BLaER1 treated with 17β-estradiol and CSF1 and Interleukin-3, amounts not matched to agents 10 nM and 100 nM (cell line): ENCODE results near the gene ZNRF3.
A peak's percentile ranks its signal among the peaks of the same experiment; 100 is the strongest.
"Not testable (repeated sequence)": the region's sequence is repeated elsewhere in the genome, so short reads cannot be mapped to it uniquely, and the experiment has no call there.

Source experiments
- H3K27ac ChIP-seq, 11 experiments: shearing (Covaris generic); formaldehyde crosslinking; 2 replicates each; pipeline ENCODE4 v1.8.1; 2022
- H3K27me3 ChIP-seq, 11 experiments: shearing (Covaris generic); formaldehyde crosslinking; 2 replicates each; pipeline ENCODE4 v1.8.1; 2022
- H3K36me3 ChIP-seq, 11 experiments: shearing (Covaris generic); formaldehyde crosslinking; 2 replicates each; pipeline ENCODE4 v1.8.1; 2022
- H3K4me1 ChIP-seq, 10 experiments: shearing (Covaris generic); formaldehyde crosslinking; 2 replicates each; pipeline ENCODE4 v1.8.1; 2022
- H3K4me2 ChIP-seq, 11 experiments: shearing (Covaris generic); formaldehyde crosslinking; 2 replicates each; pipeline ENCODE4 v1.8.1; 2022
- H3K4me3 ChIP-seq, 10 experiments: shearing (Covaris generic); formaldehyde crosslinking; 2 replicates each; pipeline ENCODE4 v1.8.1; 2022
- H3K9ac ChIP-seq, 11 experiments: shearing (Covaris generic); formaldehyde crosslinking; 2 replicates each; pipeline ENCODE4 v1.8.1; 2022
- H3K9me3 ChIP-seq, 11 experiments: shearing (Covaris generic); formaldehyde crosslinking; replicated peaks in 1 of 11; 2 replicates each; pipeline ENCODE4 v1.8.1; 2022
- H4K20me1 ChIP-seq, 11 experiments: shearing (Covaris generic); formaldehyde crosslinking; 2 replicates each; pipeline ENCODE4 v1.8.1; 2022
- Cebpa-rat ChIP-seq, 11 experiments: shearing (Covaris generic); IDR thresholded peaks; 2 replicates each; pipeline ENCODE4 v1.8.1; 2022

ZNRF3 gene

DNA sequence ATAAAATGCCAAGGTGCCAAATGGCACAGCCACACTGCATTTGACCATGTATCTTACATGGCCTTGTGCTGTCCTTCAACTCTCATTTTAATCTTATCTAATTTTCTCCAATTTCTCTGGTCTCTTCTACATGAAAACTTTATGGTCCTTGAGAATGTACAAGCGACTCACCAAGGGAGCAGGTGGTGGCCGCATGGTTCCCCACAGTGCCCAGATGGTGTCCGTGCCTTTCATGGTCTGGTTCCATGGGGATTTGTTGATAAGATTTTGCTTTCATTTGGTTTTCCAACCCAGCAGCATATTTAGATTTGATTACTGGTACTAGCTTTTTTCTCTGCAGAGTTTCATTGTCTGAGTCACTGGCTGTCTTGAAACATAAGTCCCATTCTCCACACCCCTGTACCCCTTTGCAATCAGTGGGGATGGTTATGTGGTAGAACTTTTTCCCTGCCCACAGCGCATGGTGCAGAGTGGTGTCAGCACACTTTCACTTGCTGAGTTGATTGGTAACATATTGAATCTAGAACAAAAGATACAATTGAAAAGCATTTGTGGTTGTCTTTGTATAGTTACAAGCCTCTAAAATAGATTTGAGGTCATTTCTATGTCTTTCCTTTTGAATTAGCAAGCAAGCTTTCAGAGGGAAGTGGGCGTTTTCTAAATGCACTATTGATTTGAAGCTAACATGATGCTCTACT lies 24.1 kb downstream of the ZNRF3 start:
- TF ChIP-seq Cebpa-rat (IDR thresholded peaks at IDR 0.05), result no peak
- Histone ChIP-seq H3K4me3 (no peak overlapping the region), H3K27me3 (no peaks in the 10 kb centered on the region), H3K4me1 (peaks cover 4 to 28% (median 18%) of the 10 kb centered on the region in 10 experiments; a peak in 18 of 20 replicates), H3K36me3 (no peaks in the 10 kb centered on the region), H4K20me1 (peaks cover 0 to 100% (median 46%) of the 10 kb centered on the region in 11 experiments; a peak in 13 of 22 replicates), H3K9ac (no peak overlapping the region), H3K4me2 (peak overlapping the region in 10 of 11 experiments; percentile 7 to 69 (median 52); a peak in 18 of 22 replicates), H3K9me3 (no peaks in the 10 kb centered on the region), H3K27ac (no peak overlapping the region)

DNA sequence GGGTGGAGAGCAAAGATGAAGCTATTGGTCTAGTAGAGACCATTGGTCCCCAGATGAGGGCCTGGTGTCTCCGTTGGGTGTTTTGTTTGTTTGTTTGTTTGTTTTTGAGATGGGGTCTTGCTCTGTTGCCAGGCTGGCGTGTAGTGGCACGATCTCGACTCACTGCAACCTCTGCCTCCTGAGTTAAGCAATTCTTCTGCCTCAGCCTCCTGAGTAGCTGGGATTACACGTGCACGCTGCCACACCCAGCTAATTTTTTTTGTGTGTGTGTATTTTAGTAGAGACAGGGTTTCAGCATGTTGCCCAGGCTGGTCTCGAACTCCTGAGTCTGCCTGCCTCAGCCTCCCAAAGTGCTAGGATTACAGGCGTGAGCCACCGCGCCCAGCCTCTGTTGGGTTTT lies 25.4 kb downstream of the ZNRF3 start:
- not testable (repeated sequence) for H3K27me3 ChIP-seq, H3K4me3 ChIP-seq, H3K9me3 ChIP-seq, H3K36me3 ChIP-seq, H3K9ac ChIP-seq, H3K27ac ChIP-seq
- Histone ChIP-seq H3K4me1 (peaks cover 4 to 28% (median 18%) of the 10 kb centered on the region in 10 experiments; a peak in 18 of 20 replicates), H3K4me2 (peak overlapping the region in 4 of 11 experiments; percentile 28 to 66 (median 62); a peak in 3 of 22 replicates), H4K20me1 (peaks cover 0 to 97% (median 46%) of the 10 kb centered on the region in 11 experiments; a peak in 13 of 22 replicates)

DNA sequence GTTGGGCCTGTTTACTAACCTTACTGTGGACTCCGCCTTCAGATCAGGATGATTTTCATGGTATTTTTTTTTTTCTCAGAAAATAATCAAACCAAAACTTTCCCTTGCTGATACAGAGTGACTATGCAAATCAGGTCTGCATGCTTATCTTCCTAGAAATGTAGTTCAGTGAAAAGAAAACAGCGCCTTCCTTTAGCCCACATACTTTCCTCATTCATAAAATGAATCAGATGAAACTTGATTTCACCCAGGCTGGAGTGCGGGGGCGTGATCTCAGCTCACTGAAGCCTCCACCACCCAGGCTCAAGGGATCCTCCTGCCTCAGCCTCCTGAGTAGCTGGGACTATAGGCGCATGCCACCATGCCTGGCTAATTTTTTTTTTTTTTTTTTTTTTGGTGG lies 26.0 kb downstream of the ZNRF3 start:
- no peaks in the 10 kb centered on the region for H3K27me3 ChIP-seq
- no peak overlapping the region for H3K4me3 ChIP-seq
- H4K20me1 ChIP-seq, result peaks cover 0 to 97% (median 46%) of the 10 kb centered on the region in 11 experiments; a peak in 13 of 22 replicates
- H3K9me3 ChIP-seq, result no peaks in the 10 kb centered on the region
- peak overlapping the region in 1 of 11 experiments; percentile 28; a peak in 1 of 22 replicates for H3K4me2 ChIP-seq
- H3K27ac ChIP-seq, result no peak overlapping the region
- no peak for TF ChIP-seq Cebpa-rat (IDR thresholded peaks at IDR 0.05)
- peaks cover 4 to 23% (median 17%) of the 10 kb centered on the region in 10 experiments; a peak in 18 of 20 replicates for H3K4me1 ChIP-seq
- no peak overlapping the region for H3K9ac ChIP-seq
- no peaks in the 10 kb centered on the region; a peak in 1 of 22 replicates for H3K36me3 ChIP-seq

- Histone ChIP-seq H3K4me2 (no peak overlapping the region), H3K9ac (no peak overlapping the region), H3K9me3 (no peaks in the 10 kb centered on the region), H3K36me3 (no peaks in the 10 kb centered on the region; a peak in 1 of 22 replicates), H4K20me1 (peaks cover 0 to 95% (median 46%) of the 10 kb centered on the region in 11 experiments; a peak in 13 of 22 replicates), H3K27me3 (no peaks in the 10 kb centered on the region), H3K4me1 (peaks cover 4 to 23% (median 15%) of the 10 kb centered on the region in 10 experiments; a peak in 18 of 20 replicates), H3K4me3 (no peak overlapping the region), H3K27ac (no peak overlapping the region)
- TF ChIP-seq Cebpa-rat (IDR thresholded peaks at IDR 0.05), result no peak
Observed at GRCh38 chr22:28910569-28911303, 27.4 kb downstream of the ZNRF3 start.

- no peak overlapping the region for H3K27ac ChIP-seq
- no peak for TF ChIP-seq Cebpa-rat (IDR thresholded peaks at IDR 0.05)
- H4K20me1 ChIP-seq, result peaks cover 0 to 95% (median 47%) of the 10 kb centered on the region in 11 experiments; a peak in 13 of 22 replicates
- no peak overlapping the region for H3K9ac ChIP-seq
- no peaks in the 10 kb centered on the region for H3K27me3 ChIP-seq
- no peaks in the 10 kb centered on the region; a peak in 1 of 22 replicates for H3K36me3 ChIP-seq
- no peaks in the 10 kb centered on the region for H3K9me3 ChIP-seq
- no peak overlapping the region for H3K4me3 ChIP-seq
- peaks cover 4 to 24% (median 18%) of the 10 kb centered on the region in 10 experiments; a peak in 18 of 20 replicates for H3K4me1 ChIP-seq
- H3K4me2 ChIP-seq, result no peak overlapping the region
Observed at GRCh38 chr22:28911304-28911690, 27.9 kb downstream of the ZNRF3 start.

DNA sequence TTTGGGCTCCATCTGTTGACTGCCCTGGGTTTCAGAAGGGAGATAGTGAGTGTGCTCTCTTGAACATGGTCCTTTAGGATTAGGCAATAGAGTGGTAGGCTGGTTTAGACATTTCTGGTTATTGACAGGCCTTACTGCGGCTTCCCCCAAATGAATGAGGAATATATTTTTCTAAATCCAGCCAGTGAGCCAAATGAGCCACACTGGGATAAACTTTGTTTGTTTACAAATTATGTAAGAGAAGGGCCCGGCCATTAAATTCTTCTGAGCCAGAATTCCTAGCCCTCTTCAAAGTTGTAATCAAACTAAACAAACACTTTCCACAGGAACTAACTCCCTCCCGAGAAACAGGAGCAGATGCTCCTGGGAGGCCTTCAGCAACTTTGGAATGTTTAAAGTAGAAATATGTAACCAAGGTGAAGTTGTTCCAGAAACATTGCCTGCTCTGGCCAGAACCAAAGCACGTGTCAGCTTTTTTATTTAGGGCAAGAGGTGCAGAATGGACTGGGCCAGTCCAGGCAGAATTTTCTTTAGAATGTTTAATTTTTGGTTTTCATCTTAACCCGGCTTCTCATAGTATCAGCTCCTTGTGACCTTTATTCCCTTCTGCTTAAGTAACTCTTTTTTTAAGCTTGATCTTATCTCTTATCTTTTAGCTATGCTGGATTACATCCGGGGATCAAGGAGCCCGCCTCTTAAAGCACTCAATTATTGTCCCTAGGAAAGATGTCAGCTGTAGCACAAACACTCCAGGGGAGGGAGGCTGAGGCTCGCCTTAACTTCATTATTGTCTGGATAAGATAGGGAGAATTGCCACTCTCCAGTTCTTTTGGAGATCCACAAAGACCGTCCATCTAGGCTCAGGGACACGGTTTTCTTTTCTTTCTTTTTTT lies 28.7 kb downstream of the ZNRF3 start:
- Histone ChIP-seq H3K4me1 (peaks cover 10 to 31% (median 25%) of the 10 kb centered on the region in 10 experiments; a peak in 19 of 20 replicates), H3K36me3 (no peaks in the 10 kb centered on the region; a peak in 1 of 22 replicates), H3K27me3 (no peaks in the 10 kb centered on the region), H3K27ac (no peak overlapping the region), H3K9me3 (no peaks in the 10 kb centered on the region), H3K9ac (no peak overlapping the region), H4K20me1 (peaks cover 0 to 96% (median 53%) of the 10 kb centered on the region in 11 experiments; a peak in 15 of 22 replicates), H3K4me3 (no peak overlapping the region), H3K4me2 (no peak overlapping the region)
- TF ChIP-seq Cebpa-rat (IDR thresholded peaks at IDR 0.05), result no peak

GRCh38 chr22:28914201-28914600 lies 30.8 kb downstream of the ZNRF3 start:
- Histone ChIP-seq H3K27ac (no peak overlapping the region), H3K27me3 (no peaks in the 10 kb centered on the region), H3K9ac (no peak overlapping the region), H3K4me3 (no peak overlapping the region), H4K20me1 (peaks cover 0 to 96% (median 60%) of the 10 kb centered on the region in 11 experiments; a peak in 17 of 22 replicates), H3K36me3 (no peaks in the 10 kb centered on the region; a peak in 1 of 22 replicates), H3K9me3 (no peaks in the 10 kb centered on the region), H3K4me1 (peaks cover 18 to 34% (median 30%) of the 10 kb centered on the region in 10 experiments), H3K4me2 (no peak overlapping the region)
- TF ChIP-seq Cebpa-rat (IDR thresholded peaks at IDR 0.05), result no peak

DNA sequence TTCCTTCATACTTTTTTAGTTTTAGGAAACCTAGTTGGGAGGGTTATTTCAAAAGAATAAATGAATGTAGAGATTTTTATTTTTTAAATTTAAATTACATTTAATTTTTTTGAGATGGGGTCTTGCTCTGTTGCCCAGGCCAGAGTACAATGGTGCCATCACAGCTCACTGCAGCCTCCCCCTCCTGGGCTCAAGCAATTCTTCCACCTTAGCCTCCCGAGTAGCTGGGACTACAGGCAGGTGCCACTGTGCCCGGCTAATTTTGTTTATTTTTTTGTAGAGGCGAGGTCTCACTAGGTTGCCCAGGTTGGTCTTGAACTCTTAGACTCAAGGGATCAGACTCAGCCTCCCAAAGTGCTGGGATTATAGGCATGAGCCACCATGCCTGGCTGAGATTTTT lies 32.6 kb downstream of the ZNRF3 start:
- Histone ChIP-seq H3K27me3 (no peaks in the 10 kb centered on the region), H3K4me1 (peaks cover 15 to 43% (median 36%) of the 10 kb centered on the region in 10 experiments), H3K27ac (no peak overlapping the region), H3K4me3 (no peak overlapping the region), H3K9me3 (no peaks in the 10 kb centered on the region), H3K36me3 (no peaks in the 10 kb centered on the region; a peak in 1 of 22 replicates), H4K20me1 (peaks cover 0 to 96% (median 61%) of the 10 kb centered on the region in 11 experiments; a peak in 17 of 22 replicates), H3K4me2 (peak overlapping the region in 4 of 11 experiments; percentile 71 to 89 (median 84); a peak in 4 of 22 replicates), H3K9ac (no peak overlapping the region)
- TF ChIP-seq Cebpa-rat (IDR thresholded peaks at IDR 0.05), result no peak
